Activated naive CD8-positive, alpha-beta T cell treated with anti-CD3 and anti-CD28 coated beads, Interleukin-2, amount 50 U/mL, for 16 hours (primary cell): ENCODE data around the gene FAM117B.
A peak's percentile ranks its signal among the peaks of the same experiment; 100 is the strongest.

Experiments used
- DNase-seq: peaks from one replicate; pipeline ENCODE4 v3.0.0-alpha.2; 2020; ENCODE audit warnings: low read depth, low spot score

The FAM117B gene

DNA sequence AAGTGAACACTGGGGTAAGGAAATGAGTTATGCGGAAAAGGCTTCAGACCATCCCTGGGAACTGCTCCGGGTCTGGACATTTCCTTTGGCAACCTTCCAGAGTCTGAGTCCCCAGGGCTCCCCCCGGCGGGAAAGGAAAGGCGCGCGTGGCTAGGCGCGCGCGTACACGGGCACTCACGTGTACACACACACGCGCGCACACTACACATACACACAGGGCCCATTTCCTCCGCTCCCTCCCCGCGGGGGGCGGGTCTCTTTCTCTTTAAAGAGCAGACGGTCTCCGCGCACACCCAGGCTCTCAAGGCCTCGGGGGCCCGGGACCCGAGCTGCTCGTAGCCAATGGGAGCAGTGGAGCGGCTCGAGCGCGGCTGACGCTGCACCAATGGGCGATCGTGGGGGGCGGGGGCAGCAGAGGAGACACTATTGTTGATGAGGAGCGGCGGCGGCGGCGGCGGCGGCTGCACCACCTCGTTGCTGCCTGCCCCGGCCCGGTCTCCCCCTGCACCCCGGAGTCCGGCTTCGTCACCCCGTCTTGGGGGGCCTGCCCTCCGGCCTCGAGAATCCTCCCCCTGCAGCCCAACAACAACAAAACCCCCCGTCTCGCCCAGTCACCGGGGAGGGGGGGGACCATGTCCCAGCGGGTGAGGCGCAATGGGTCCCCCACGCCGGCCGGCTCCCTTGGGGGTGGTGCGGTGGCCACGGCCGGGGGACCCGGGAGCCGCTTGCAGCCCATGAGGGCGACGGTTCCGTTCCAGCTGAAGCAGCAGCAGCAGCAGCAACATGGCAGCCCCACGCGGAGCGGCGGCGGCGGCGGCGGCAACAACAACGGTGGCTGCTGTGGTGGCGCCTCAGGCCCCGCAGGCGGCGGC, at the start of gene FAM117B:
Gene FAM117B, plus strand, starts transcription at position 414 of the 872 bp plus-strand sequence. Its CDS starts 219 bp downstream, at position 633.
- DNase-seq = peak; percentile 99

DNA sequence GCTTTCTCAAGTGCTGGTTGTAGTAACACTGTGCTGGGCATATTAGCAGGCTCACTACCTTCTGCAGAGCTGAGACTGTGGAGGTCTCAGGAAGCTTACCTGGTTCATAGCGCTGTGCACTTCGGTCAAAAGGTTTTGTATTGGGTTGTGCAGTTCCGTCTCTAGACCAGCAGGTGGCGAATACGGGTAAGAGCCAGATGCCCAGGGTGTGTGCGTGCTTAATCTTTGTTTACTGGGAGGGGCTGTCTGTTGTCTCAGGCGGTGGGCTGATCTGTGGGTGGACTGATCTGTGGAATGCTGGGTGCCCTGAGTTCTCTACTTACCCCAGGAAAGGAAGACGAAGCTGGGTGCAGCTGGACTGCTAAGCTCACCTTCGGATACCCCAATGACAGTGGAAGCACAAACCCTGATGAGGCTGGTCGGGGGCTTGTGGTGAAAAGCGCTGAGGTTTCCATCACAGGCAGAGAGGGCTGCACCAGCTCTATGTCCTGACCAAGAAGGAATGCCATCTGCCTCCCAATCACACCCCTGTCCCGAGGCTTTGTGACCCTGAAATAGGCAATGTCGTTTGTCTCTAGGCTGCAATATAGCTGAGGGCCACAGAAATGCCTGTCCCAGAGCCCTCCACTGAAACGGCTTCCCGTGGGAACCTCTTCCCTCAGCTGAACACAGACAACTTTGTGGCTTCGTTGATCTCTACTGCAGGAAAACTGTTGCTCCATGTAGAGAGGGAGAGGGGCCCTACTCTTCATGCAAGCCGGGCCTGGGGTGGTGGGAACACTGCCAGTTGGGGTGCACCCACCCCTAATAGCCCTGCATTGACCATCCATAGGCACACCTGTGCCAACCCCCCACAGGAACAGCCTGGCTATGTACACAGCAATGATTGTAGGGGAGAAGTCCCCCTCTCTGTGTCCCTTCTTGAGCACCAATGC, 45.9 kb upstream of the FAM117B start:
- peak; percentile 45 for DNase-seq

GRCh38 chr2:202589582-202589949, 45.2 kb upstream of the FAM117B start:
- DNase-seq = no peak

DNA sequence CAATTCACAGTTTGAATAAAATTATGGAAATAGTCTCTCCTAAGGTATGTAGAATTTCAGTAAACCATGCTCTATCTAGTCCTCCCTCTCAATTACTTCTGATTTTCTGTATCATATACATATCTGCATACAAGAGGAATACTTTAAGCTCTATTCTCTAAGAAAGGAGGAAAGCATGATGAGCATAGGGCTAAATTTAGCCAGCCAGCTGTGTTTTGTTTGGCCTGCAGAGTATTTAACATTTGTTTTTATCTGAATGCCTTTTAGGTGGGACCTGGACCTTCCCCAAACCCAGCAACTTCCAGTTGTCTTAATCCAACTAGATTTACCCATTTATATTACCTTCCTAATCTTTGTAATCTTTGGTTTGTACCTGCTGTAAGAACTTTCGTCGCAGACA, 42.2 kb upstream of the FAM117B start:
- no peak for DNase-seq

DNA sequence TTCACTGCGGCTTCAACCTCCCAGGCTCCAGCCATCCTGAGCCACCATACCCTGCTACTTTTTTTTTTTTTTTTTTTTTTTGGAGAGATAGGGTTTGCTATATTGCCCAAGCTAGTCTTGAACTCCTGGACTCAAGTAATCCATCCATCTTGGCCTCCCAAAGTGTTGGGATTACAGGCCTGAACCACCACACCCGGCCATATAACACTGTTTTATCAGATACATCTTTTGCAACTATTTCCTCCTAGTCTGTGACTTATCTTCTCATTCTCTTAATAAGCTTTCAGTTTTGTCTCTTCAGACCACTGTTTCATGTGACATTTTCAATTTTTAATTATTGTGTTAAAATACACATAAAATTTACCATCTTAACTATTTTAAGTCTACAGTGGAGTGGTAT, 35.7 kb upstream of the FAM117B start:
- DNase-seq = no peak

GRCh38 chr2:202599911-202600310, 34.9 kb upstream of the FAM117B start:
- DNase-seq = no peak

DNA sequence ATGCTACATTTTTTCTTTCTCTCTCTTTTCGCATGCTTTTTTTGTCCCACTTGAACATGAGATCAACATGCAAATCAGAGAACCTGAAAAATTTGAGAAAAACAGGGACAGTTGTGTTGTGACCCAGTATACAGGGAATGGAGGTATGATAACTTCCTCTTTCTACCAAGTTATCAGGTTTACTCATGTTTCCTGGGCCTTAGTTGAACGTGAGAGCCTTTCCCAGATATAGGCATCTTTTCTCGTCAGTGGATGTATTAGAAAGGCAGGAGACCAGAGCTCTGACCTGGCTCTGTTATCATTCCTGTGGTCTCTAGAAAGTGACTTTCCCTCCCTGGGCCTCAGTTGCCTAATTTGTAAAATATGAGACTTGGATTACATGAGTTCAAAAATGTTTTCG, 30.1 kb upstream of the FAM117B start:
- no peak for DNase-seq

DNA sequence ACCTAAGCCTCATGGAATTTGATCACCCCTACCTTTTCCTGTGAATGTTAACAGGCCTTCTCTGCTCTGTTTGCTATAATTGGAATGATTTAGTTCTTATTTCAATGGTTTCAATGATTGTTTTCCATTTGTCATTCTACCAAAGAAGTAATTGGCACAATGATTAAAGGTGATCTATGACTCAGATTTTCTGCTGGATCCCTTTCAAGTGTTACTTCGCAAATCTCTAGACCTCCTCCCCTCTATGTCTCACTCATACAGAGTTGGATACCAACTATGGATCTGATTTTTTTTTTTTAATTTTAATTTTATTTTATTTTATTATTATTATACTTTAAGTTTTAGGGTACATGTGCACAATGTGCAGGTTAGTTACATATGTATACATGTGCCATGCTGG, 29.6 kb upstream of the FAM117B start:
- no peak for DNase-seq

GRCh38 chr2:202608142-202608852, 26.5 kb upstream of the FAM117B start:
- DNase-seq = no peak

GRCh38 chr2:202609381-202610145, 25.2 kb upstream of the FAM117B start:
- DNase-seq = no peak

- no peak for DNase-seq
Measured at GRCh38 chr2:202610380-202610779, 24.4 kb upstream of the FAM117B start.

DNA sequence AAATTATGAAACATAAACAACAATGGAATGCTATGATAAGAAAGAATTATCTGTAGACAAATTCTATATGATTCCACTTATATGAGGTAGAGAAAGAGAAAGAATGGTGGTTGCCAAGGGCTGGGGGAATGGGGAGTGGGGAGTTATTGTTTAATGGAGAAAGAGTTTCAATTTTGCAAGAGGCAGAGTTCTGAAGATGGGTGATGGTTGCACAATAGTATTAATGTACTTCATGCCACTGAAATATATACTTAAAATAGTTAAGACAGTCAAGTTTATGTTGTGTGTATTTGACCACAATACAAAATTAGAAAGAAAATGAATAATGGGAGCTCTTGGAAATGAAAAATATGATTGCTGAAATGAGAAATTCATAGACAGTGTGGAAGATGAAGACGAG, 22.6 kb upstream of the FAM117B start:
- DNase-seq = no peak

DNA sequence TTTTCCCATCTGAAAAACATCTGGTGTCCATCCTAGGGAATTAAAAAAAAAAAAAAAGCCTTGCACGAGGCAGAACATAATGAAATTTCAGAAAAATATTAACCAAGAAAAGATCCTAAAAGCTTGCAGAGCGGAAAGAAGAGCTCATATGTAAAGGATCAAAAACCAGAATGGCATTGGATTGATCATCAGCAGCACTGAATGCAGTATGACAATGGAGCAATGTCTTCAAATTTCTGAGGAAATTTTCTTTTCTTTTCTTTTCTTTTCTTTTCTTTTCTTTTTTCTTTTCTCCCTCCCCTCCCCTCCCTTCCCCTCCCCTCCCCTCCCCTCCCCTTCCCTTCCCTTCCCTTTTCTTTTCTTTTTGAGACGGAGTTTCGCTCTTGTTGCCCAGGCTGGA, 21.3 kb upstream of the FAM117B start:
- DNase-seq = no peak

DNA sequence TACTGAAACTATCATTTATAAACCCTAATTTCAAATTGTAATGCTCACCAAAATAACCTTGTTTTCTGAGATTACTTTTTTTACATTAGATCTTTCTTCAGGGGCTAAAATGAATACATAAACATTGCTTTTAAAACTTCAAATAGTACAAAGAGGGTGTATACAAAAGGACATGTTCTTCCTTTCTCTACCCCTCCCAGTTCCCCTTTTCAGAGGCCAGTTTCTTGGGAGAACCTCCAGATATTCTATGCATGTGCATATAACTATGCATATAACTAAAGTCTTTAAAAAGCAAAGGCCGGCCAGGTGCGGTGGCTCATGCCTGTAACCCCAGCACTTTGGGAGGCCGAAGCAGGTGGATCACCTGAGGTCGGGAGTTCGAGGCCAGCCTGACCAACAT, 10.6 kb upstream of the FAM117B start:
- DNase-seq = no peak

- DNase-seq = no peak
Measured at GRCh38 chr2:202627042-202627441, 7.7 kb upstream of the FAM117B start.

DNA sequence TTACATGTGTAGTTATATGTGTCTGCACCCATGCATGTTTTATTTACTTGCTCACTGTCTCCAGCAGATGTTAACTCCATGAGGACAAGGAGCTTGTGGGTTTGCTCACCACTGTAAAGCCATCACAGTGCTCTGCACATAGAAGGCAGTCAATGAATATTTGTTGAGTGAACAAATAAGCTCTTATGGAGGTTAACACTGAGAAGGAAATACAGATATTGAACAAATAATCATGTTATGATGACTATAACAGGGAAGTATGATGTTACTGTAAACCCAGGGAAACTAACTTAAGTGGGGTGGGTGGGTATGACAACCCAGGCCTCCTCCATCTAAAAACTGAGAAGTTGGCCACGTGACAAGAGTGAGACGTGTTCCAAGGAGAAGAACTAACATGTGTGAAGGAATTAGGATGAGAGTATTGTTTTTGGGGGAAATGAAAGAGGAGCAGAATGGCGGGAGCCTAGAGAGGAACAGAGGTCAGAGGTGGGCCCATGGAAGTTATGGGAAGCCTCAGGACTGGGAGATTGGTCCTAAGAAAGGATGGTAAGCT, 6.0 kb upstream of the FAM117B start:
- no peak for DNase-seq

- no peak for DNase-seq
Measured at GRCh38 chr2:202632682-202633290, 2.0 kb upstream of the FAM117B start.

DNA sequence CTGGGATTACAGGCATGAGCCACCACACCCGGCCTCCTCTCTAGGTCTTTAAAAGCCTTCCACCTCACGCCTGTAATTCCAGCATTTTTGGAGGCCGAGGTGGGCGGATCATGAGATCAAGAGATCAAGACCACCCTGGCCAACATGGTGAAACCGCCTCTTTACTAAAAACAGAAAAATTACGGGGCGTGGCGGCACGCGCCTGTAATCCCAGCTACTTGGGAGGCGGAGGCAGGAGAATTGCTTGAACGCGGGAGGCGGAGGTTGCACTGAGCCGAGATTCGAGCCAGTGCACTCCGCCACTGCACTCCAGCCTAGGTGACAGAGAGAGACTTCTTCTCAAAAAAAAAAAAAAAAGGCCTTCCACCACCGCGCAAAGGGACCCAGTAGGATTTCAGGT, 1.3 kb upstream of the FAM117B start:
- no peak for DNase-seq

GRCh38 chr2:202635428-202636212, 851 bp downstream of the FAM117B start:
- DNase-seq = peak; percentile 75

DNA sequence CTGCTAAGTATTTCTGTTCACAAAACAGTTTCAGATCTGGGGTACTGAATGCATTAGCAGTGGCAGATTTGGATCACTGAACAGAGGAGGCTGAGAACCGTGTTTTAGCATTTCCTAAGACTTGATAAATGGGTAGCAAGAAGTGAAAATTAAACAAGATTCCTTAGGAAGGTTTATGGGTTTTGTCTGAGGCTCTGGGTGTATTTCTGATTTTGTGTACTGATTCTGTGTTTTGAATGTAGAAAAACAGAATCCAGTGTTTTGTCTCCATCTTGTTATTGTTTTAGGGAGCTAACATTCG, 1.4 kb downstream of the FAM117B start:
- DNase-seq = no peak
